ENCODE measurements around the gene LYAR. TPM values are rescaled to one million over a fixed set of nuclear protein-coding genes. Genes with fewer than 3 reads are reported as not detected.
"Not testable (repeated sequence)": the region's sequence is repeated elsewhere in the genome, so short reads cannot be mapped to it uniquely, and the experiment has no call there.

Gene LYAR
- total and polyA plus RNA-seq, 2 of the 13 experiments (the other 11 are each of a cell fraction or from before 2014, with no cell fraction given): 7.8 to 94.2 TPM

- FAIRE-seq; H2AFZ ChIP-seq (ENCODE audit: low read length); DNase-seq (ENCODE audit: low spot score); ATAC-seq; H3K9me3 ChIP-seq (ENCODE audit: low read length); H4K20me1 ChIP-seq (ENCODE audit: insufficient read depth, low read length); in situ Hi-C loops (cut with HindIII; ENCODE audit: extremely low pct_ligation_motif_present, low pct_unique_long_range_greater_than_20kb); BruUV-seq (replicated peaks); H3K27me3 ChIP-seq (ENCODE audit: control insufficient read depth in 1 of 2, insufficient read depth in 2 of 2, low read length in 2 of 2): not testable (repeated sequence)
- peaks cover 4 to 11% of the 10 kb centered on the region in 2 experiments for H3K36me3 ChIP-seq (replicated peaks in 1 of 2; ENCODE audit: control insufficient read depth in 1 of 2, insufficient read depth in 2 of 2, low read length in 2 of 2)
- peaks cover 38% of the 10 kb centered on the region for H3K4me1 ChIP-seq (ENCODE audit: insufficient read depth, low read length)
- peak overlapping the region; percentile 92 for H3K27ac ChIP-seq (ENCODE audit: extremely low read length, insufficient read depth, low read length)
- peaks cover 11% of the 10 kb centered on the region for H3K79me2 ChIP-seq (ENCODE audit: insufficient read depth, low read length)
- POLR2A ChIA-PET: interaction anchor here (2.2 to 3.7 kb wide), 3 partner anchors 10 to 81 kb away, joined by 5 to 63 read pairs (median 6); no protein-coding TSS in a partner anchor
- H3K4me2 ChIP-seq (ENCODE audit: low read depth, low read length): peak overlapping the region; percentile 98
- CTCF ChIA-PET (ENCODE audit: low intra/inter-chr PET ratio, low total read pairs): interaction anchor here (1.7 kb wide), 1 partner anchor 86 kb away, joined by 6 read pairs; no protein-coding TSS in a partner anchor
- peak; percentile 83; the same call in 1 of the 2 replicates for TF ChIP-seq ZBTB33 (CRISPR knock-in tag; IDR thresholded peaks at IDR 0.05)
- WGBS (ENCODE audit: low lambda C conversion rate): 93% methylated on average over 15 of the region's 15 CpGs
- H3K4me3 ChIP-seq (replicated peaks in 1 of 3; ENCODE audit: insufficient read depth in 1 of 3, low read depth in 2 of 3, low read length in 3 of 3): peak overlapping the region; percentile 78 to 93 (median 86); a peak in 5 of 6 replicates
- intact Hi-C loops (cut with micrococcal nuclease; ENCODE audit: unreplicated experiment): loop anchor here (2.0 kb wide), 1 partner anchor 41 kb away; the partner anchor contains the start of genes LYAR and ZBTB49
- peak overlapping the region; percentile 87 for H3K9ac ChIP-seq (ENCODE audit: insufficient read depth, low read depth, low read length)
Measured at GRCh38 chr4:4249342-4249741, 40.6 kb downstream of the LYAR start.

DNA sequence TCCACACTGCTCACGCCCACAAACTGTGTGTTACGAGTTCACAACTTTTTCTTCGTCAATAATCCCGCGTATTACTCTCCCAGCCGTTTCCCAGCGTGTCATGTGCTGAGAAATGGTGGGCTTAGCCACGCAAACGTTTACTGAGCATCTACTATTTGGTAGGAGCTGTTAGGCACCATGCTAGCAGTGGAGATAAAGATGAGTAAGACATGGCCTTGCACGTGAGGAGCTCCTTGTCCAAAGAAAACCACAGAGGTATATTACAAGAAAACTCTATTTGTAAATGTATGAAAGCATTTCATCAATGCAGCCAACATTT is 41.1 kb downstream of the LYAR start:
- Histone ChIP-seq H3K4me2 (ENCODE audit: low read depth, low read length) (peak overlapping the region; percentile 98), H3K36me3 (replicated peaks in 1 of 2; ENCODE audit: control insufficient read depth in 1 of 2, insufficient read depth in 2 of 2, low read length in 2 of 2) (peaks cover 7 to 16% of the 10 kb centered on the region in 2 experiments), H3K27ac (ENCODE audit: extremely low read length, insufficient read depth, low read length) (peak overlapping the region; percentile 92), H2AFZ (ENCODE audit: low read length) (no peak overlapping the region), H3K27me3 (ENCODE audit: control insufficient read depth in 1 of 2, insufficient read depth in 2 of 2, low read length in 2 of 2) (no peaks in the 10 kb centered on the region; a peak in 1 of 5 replicates), H4K20me1 (ENCODE audit: insufficient read depth, low read length) (no peaks in the 10 kb centered on the region), H3K9ac (ENCODE audit: insufficient read depth, low read depth, low read length) (peak overlapping the region; percentile 87), H3K79me2 (ENCODE audit: insufficient read depth, low read length) (peaks cover 11% of the 10 kb centered on the region), H3K4me3 (replicated peaks in 1 of 3; ENCODE audit: insufficient read depth in 1 of 3, low read depth in 2 of 3, low read length in 3 of 3) (peak overlapping the region; percentile 78 to 93 (median 86)), H3K4me1 (ENCODE audit: insufficient read depth, low read length) (peaks cover 35% of the 10 kb centered on the region), H3K9me3 (ENCODE audit: low read length) (no peaks in the 10 kb centered on the region)
- intact Hi-C loops (cut with micrococcal nuclease; ENCODE audit: unreplicated experiment): loop anchor here (2.0 kb wide), 1 partner anchor 42 kb away; the partner anchor contains the start of genes LYAR and ZBTB49
- ChIA-PET CTCF (ENCODE audit: low intra/inter-chr PET ratio, low total read pairs) (interaction anchor here (1.7 kb wide), 1 partner anchor 86 kb away, joined by 6 read pairs; no protein-coding TSS in a partner anchor), POLR2A (interaction anchor here (1.0 to 3.7 kb wide), 4 partner anchors 11 to 82 kb away, joined by 3 to 63 read pairs (median 6); no protein-coding TSS in a partner anchor)
- DNase-seq (ENCODE audit: low spot score) (peak; percentile 9), FAIRE-seq (no peak), ATAC-seq (peak; percentile 5; the same call in 1 of the 3 replicates)
- 2% methylated on average over 10 of the region's 10 CpGs for WGBS (ENCODE audit: low lambda C conversion rate)
- BruUV-seq (replicated peaks): no TSS peak
- in situ Hi-C loops (cut with HindIII; ENCODE audit: extremely low pct_ligation_motif_present, low pct_unique_long_range_greater_than_20kb): no loop called here
- no peak for TF ChIP-seq SP140L (CRISPR knock-in tag; IDR thresholded peaks at IDR 0.05; ENCODE audit: borderline replicate concordance)
- TF ChIP-seq BRF2 (CRISPR knock-in tag; IDR thresholded peaks at IDR 0.05): no peak
- TF ChIP-seq GTF3A (CRISPR knock-in tag; conservative IDR thresholded peaks at IDR 0.05): no peak
- no peak for TF ChIP-seq ZNF569 (CRISPR knock-in tag; IDR thresholded peaks at IDR 0.05; ENCODE audit: borderline replicate concordance)
- no peak for TF ChIP-seq KMT2A (CRISPR knock-in tag; IDR thresholded peaks at IDR 0.05)
- no peak for TF ChIP-seq ZNF713 (CRISPR knock-in tag; IDR thresholded peaks at IDR 0.05)
- TF ChIP-seq, protein P1, sequence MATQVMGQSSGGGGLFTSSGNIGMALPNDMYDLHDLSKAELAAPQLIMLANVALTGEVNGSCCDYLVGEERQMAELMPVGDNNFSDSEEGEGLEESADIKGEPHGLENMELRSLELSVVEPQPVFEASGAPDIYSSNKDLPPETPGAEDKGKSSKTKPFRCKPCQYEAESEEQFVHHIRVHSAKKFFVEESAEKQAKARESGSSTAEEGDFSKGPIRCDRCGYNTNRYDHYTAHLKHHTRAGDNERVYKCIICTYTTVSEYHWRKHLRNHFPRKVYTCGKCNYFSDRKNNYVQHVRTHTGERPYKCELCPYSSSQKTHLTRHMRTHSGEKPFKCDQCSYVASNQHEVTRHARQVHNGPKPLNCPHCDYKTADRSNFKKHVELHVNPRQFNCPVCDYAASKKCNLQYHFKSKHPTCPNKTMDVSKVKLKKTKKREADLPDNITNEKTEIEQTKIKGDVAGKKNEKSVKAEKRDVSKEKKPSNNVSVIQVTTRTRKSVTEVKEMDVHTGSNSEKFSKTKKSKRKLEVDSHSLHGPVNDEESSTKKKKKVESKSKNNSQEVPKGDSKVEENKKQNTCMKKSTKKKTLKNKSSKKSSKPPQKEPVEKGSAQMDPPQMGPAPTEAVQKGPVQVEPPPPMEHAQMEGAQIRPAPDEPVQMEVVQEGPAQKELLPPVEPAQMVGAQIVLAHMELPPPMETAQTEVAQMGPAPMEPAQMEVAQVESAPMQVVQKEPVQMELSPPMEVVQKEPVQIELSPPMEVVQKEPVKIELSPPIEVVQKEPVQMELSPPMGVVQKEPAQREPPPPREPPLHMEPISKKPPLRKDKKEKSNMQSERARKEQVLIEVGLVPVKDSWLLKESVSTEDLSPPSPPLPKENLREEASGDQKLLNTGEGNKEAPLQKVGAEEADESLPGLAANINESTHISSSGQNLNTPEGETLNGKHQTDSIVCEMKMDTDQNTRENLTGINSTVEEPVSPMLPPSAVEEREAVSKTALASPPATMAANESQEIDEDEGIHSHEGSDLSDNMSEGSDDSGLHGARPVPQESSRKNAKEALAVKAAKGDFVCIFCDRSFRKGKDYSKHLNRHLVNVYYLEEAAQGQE (IDR thresholded peaks at IDR 0.05; ENCODE audit: borderline replicate concordance in 1 of 2, low read depth in 1 of 2, low read length in 2 of 2): no peak
- TF ChIP-seq ZMYM3 (CRISPR knock-in tag; IDR thresholded peaks at IDR 0.05): peak; percentile 74; the same call in 1 of the 2 replicates
- no peak for TF ChIP-seq HHEX (CRISPR knock-in tag; IDR thresholded peaks at IDR 0.05)
- TF ChIP-seq RBM22 (optimal IDR thresholded peaks at IDR 0.05; ENCODE audit: low read length): no peak

Data from HepG2 (cell line).